ENCODE data around the gene PSTK. TPM values are rescaled to one million over a fixed set of nuclear protein-coding genes. Genes with fewer than 3 reads are reported as not detected.

PSTK gene
- total RNA-seq, 4 donors from 2014 or later = 2.5 to 3.0 (median 2.6) TPM

DNA sequence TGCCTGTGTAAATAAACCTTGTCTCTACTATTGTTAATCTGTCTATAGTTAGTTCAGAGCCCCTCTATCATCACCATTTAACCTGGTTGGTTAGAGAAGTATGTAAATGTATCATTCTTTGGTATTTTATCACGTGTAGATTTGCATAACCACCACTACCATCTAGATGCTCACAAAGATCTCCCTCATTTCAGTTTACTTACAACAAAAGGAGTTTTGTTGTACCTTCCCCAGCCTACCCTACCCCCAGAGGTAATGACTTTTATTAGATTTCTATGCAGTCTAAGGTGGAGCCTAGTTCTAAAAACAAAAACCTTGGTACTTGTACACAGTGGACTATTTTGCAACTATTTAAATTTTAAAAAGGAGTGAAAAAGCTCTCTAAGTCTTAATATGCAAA, 46.1 kb downstream of the PSTK start:
- H3K27ac ChIP-seq = no peak overlapping the region
- intact Hi-C loops (cut with DNase I) = no loop called here
- H3K9me3 ChIP-seq = no peaks in the 10 kb centered on the region
- H3K4me3 ChIP-seq = no peak overlapping the region
- no peaks in the 10 kb centered on the region for H3K36me3 ChIP-seq
- no peaks in the 10 kb centered on the region for H3K27me3 ChIP-seq
- H3K4me1 ChIP-seq = peaks cover 0 to 5% (median 0%) of the 10 kb centered on the region in 3 donors
- TF ChIP-seq POLR2A (IDR thresholded peaks at IDR 0.05) = no peak
- TF ChIP-seq, protein P1, sequence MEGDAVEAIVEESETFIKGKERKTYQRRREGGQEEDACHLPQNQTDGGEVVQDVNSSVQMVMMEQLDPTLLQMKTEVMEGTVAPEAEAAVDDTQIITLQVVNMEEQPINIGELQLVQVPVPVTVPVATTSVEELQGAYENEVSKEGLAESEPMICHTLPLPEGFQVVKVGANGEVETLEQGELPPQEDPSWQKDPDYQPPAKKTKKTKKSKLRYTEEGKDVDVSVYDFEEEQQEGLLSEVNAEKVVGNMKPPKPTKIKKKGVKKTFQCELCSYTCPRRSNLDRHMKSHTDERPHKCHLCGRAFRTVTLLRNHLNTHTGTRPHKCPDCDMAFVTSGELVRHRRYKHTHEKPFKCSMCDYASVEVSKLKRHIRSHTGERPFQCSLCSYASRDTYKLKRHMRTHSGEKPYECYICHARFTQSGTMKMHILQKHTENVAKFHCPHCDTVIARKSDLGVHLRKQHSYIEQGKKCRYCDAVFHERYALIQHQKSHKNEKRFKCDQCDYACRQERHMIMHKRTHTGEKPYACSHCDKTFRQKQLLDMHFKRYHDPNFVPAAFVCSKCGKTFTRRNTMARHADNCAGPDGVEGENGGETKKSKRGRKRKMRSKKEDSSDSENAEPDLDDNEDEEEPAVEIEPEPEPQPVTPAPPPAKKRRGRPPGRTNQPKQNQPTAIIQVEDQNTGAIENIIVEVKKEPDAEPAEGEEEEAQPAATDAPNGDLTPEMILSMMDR (IDR thresholded peaks at IDR 0.05) = no peak
- no peak for DNase-seq
- WGBS, 2 donors = 53 to 68% methylated on average over 1 of the region's 1 CpG

DNA sequence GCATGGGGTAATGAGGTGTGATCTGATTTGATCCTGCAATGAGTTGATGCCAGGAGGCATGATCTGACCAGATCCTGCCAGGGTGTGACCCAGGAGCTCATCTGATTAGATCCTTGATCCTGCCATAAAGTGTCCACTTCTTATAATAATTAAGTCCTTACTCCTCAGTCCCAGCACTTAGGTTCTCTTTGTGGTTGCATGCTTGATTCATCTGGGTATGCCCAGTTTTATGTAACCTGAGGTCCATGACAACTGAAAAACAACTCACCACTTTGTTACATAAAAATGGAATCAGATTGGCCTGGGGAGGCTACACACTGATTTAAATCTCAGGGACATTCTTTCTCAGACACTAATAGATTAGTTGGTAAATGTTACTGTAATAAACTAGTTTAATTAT, 47.7 kb downstream of the PSTK start:
- Histone ChIP-seq H3K9me3 (no peaks in the 10 kb centered on the region), H3K4me3 (no peak overlapping the region), H3K27ac (no peak overlapping the region), H3K4me1 (peaks cover 0 to 5% (median 0%) of the 10 kb centered on the region in 3 donors), H3K36me3 (no peaks in the 10 kb centered on the region), H3K27me3 (no peaks in the 10 kb centered on the region)
- DNase-seq = no peak
- TF ChIP-seq POLR2A (IDR thresholded peaks at IDR 0.05) = no peak
- TF ChIP-seq, protein P1 (IDR thresholded peaks at IDR 0.05) = no peak
- intact Hi-C loops (cut with DNase I) = no loop called here

DNA sequence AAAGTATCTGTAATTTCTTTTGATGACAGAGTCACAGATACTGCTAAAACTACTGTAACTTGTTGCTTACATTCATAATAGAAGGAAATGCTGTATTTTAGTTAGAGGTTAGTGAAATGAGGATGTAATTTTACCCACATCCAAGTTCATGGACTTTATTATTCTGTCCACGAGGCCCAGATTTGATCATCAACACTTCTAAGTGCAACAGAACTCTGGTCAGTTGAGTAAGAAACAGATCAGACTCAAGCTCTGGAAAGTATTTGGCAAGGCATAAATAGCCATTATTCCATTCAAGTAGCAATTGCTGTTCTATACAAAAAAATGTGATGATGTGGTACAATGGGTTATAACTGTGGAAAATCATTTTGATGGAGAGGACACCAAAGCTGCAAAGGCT, 50.9 kb downstream of the PSTK start:
- intact Hi-C loops (cut with DNase I) = no loop called here

DNA sequence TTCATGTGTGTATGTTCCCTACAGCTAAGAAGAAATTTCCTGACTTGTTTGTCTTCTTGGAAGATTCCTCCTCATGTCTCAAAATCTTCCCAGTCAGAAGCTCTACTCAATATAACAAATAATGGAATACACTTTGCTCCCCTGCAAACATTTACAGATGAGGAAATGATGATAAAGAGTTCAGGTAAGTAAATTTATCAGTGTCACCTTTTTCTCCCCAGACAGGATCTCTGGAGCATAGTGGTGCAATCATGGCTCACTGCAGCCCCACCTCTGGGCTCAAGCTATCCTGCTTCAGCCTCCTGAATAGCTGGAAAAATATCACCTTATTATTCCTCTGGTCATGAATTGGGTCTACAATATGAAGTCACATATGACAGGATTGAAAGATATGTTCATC, 54.1 kb downstream of the PSTK start:
- no peak for TF ChIP-seq POLR2A (IDR thresholded peaks at IDR 0.05)
- TF ChIP-seq, protein P1 (IDR thresholded peaks at IDR 0.05) = no peak
- no peak overlapping the region for H3K27ac ChIP-seq
- DNase-seq = no peak
- no peaks in the 10 kb centered on the region for H3K4me1 ChIP-seq
- no peaks in the 10 kb centered on the region for H3K9me3 ChIP-seq
- intact Hi-C loops (cut with DNase I) = no loop called here
- no peaks in the 10 kb centered on the region for H3K27me3 ChIP-seq
- no peak overlapping the region for H3K4me3 ChIP-seq
- H3K36me3 ChIP-seq = peaks cover 0 to 53% (median 0%) of the 10 kb centered on the region in 3 donors

More for the DNA sequence above, 50.9 kb downstream of the PSTK start:
- Histone ChIP-seq H3K9me3 (no peaks in the 10 kb centered on the region), H3K36me3 (peaks cover 0 to 23% (median 0%) of the 10 kb centered on the region in 3 donors), H3K4me3 (no peak overlapping the region), H3K27me3 (no peaks in the 10 kb centered on the region), H3K27ac (no peak overlapping the region), H3K4me1 (no peaks in the 10 kb centered on the region)
- no peak for TF ChIP-seq POLR2A (IDR thresholded peaks at IDR 0.05)
- TF ChIP-seq, protein P1 (IDR thresholded peaks at IDR 0.05) = no peak
- DNase-seq = no peak
- 92 to 100% methylated on average over 1 of the region's 1 CpG for WGBS, 2 donors

DNA sequence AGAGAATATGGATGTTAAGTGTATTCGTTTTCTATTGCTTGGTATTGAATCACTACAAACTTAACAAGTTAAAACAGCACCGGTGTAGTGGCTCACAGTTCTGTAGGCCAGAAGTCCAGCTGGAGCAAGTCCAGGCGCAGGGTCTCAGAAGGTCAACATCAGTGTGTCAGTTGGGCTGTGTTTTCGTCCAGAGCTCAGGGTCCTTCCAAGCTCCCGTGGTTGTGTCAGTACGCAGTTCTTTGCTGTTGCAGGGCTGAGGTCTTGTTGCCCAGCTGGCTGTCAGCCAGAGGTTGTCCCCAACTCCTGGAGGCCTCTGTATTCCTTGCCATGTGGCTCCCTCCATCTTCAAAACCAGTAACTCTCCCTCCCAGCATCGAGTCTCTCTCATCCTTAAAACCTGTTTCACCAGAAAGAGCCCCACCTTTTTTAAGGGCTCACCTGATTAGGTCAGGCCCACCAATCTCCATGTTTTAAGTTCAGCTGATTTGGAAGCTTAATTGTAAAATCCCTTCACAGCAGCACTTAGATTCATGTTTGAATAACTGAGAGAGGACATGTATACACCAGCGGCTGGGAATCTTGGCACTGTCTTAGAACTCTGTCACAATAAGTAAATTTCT, 55.4 kb downstream of the PSTK start:
- WGBS, 2 donors = 83 to 87% methylated on average over 8 of the region's 8 CpGs

More for the DNA sequence above, 55.4 kb downstream of the PSTK start:
- no peaks in the 10 kb centered on the region for H3K27me3 ChIP-seq
- intact Hi-C loops (cut with DNase I) = no loop called here
- DNase-seq = no peak
- H3K4me1 ChIP-seq = no peaks in the 10 kb centered on the region
- peaks cover 0 to 59% (median 0%) of the 10 kb centered on the region in 3 donors for H3K36me3 ChIP-seq
- no peaks in the 10 kb centered on the region for H3K9me3 ChIP-seq
- no peak for TF ChIP-seq POLR2A (IDR thresholded peaks at IDR 0.05)
- TF ChIP-seq, protein P1 (IDR thresholded peaks at IDR 0.05) = no peak
- H3K27ac ChIP-seq = no peak overlapping the region
- no peak overlapping the region for H3K4me3 ChIP-seq
